GM19328 (cell line): Measurements from ENCODE around the gene HLA-DRB5.
"Not testable (repeated sequence)": the region's sequence is repeated elsewhere in the genome, so short reads cannot be mapped to it uniquely, and the experiment has no call there.

Source experiments
- ATAC-seq: cut with Tn5 transposase; IDR thresholded peaks from one replicate; pipeline ENCODE4 v1.9.1; 2021; ENCODE audit warnings: mild to moderate bottlenecking, moderate library complexity; ENCODE audit not compliant: unreplicated experiment

The HLA-DRB5 gene

GRCh38 chr6:32517654-32518445, 12.2 kb downstream of the HLA-DRB5 start:
- no peak for ATAC-seq

DNA sequence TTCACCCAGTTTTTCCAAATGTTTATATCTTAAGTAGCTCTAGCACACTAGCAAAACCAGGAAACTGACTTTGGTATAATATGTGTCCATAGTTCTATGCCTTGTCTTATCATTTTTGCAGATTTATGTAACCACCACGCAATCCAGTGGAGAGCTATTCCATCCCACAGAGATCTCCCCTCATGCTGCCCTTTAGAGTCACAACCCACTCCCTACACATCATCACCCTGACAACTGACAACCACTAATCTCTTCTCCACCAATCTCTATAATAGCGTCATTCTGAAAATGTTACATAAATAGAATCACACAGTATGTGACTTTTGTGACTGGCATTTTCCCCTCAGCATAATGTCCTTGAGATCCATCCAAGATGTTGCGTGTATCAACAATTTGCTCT, 29.1 kb downstream of the HLA-DRB5 start:
- ATAC-seq = no peak

DNA sequence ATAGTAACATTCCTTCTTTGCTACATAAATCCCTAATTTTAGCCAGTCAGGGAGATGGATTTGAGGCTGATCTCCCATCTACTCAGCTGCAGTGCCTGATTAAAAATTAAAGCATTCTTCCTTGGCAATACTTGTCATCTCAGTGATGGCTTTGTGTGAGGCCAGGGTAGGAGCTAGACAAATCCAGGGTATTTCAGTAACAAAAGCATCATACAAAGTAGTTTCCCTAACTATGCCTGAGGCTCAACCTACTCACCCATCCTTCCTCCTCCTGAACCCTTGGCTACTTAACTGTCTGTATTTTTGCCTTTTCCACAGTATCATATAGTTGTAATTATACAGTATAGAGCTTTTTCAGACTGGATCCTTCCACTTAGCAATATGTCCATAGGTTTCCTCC, 37.7 kb downstream of the HLA-DRB5 start:
- ATAC-seq = no peak

DNA sequence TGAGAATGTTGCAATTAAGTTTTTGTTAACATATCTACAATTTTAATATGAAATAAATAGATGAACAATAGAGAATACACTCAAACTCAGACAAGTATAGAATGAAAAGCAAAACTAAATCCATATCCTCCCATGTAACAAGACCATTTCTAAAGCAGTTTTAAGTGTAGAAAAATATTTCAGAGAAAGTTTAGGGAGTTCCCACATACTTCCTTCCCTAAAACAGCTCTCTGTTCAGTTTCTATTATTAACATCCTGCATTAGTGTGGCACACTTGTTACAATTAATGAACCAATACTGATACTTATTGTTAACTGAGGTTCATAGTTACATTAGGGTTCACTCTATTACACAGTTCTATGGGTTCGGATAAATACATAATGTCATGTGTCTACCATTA, 38.4 kb downstream of the HLA-DRB5 start:
- no peak for ATAC-seq

DNA sequence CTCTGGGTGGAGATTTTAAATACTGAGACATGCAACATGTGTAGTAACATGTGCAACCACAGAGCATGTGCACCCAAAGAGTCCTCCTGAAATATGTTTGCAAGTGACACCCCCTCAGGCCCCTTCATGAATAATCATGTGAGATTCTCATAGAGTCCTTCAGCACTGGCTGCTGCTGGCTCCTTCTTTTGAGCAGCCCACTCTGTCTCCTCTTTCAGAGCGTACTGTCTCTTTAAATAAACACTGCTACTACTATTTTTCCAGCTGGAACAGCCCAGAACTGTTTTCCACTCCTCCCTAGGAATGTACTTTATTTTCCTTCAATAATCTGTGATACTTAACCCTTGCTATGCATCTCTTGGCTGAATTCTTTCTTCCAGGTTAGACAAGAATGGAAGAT, 42.0 kb downstream of the HLA-DRB5 start:
- ATAC-seq = no peak

GRCh38 chr6:32484614-32484998, 45.5 kb downstream of the HLA-DRB5 start:
- no peak for ATAC-seq

- no peak for ATAC-seq
Observed at GRCh38 chr6:32483968-32484613, 46.0 kb downstream of the HLA-DRB5 start.

- ATAC-seq = no peak
Observed at GRCh38 chr6:32475392-32476206, 54.5 kb downstream of the HLA-DRB5 start.

DNA sequence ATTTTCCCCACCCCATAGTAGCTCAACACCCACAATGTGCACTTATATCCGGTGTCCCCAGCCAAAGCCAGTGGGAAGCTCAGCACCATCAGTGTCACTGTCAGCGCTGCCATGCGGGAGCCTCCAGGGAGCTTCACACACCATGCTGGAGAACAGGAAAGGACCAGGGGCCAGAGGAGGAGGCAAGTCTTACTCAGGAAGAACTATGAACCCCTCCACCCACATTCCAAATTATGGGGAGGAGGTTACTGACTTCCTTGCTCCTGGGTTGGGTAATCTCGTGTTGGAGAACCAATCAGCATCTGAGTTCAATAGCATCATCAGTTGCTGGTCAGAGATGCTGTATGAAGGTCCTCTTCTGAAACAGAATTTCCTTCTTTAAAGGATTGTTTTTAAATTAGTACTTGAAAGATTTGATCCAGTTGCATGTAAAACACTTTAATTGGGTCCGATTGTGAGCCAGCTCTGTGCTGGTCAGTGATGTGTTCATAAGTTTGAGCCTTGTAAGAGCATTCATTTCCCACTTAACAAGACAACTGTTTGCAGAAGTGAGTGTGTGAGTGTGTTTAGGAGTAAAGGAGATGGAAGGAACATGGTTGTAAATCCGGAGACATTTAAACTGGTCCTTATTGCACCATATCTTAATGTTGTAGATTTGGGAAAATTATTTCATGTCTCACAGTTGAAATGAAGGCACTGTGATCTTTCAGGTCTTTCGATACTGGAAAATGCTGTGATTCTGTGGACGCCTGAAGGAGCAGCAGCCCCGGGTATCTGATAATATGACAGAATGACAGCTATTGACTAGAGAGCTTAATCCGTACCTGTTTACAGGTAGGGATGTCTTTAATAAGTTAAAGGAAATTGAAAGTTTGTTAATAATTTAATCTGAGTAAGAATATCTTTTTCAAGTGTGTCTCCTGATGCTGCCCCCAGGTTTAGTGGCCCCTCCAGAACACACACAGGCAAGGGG, 56.4 kb downstream of the HLA-DRB5 start:
- ATAC-seq = peak; percentile 94

DNA sequence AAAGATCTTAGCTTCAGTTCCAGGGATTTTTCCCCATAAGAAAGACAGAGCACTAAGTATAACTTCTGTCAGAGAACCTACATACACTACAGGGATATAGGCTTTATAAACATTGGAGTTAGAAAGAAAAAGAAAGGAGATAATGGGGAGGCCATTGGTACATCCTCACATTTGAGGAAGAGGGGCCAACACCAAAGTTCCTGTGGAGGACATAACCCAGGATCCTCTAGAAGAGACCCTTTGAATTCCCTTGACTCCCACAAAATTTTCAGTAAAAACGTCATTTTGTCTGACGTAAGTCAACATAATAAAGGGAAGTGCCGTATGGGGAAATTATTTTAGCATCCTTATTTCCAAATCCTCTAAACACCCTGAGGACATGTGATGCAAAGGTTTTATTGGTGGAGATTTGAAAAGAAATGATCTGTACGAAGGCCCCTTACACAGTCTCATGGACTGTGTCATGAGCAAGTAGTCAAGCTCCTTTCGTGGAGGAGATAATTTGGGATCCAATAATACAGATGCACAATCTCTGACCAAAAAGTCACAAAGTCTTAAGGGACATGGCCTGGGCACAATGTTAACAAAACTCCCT, 57.2 kb downstream of the HLA-DRB5 start:
- no peak for ATAC-seq

- ATAC-seq = not testable (repeated sequence)
Observed at GRCh38 chr6:32467743-32468503, 62.2 kb downstream of the HLA-DRB5 start.
